Mesendoderm (in vitro differentiated cells): ENCODE results near the gene POP4.

Experiments used
- DNase-seq: peaks from one replicate; pipeline ENCODE4 v3.0.0; 2013
- H2AK5ac ChIP-seq: 2 replicates; pipeline ENCODE4 v1.6.1; 2013; ENCODE audit warnings: low read length, inconsistent platforms
- H2BK120ac ChIP-seq: 2 replicates; pipeline ENCODE4 v1.6.1; 2013; ENCODE audit warnings: low read depth, mild to moderate bottlenecking, low read length, moderate library complexity, mixed read lengths
- H2BK15ac ChIP-seq: replicated peaks from 2 replicates; pipeline ENCODE4 v1.6.1; 2013; ENCODE audit warnings: low read depth, mild to moderate bottlenecking, moderate library complexity
- H2BK5ac ChIP-seq: 2 replicates; pipeline ENCODE4 v1.6.1; 2013; ENCODE audit warnings: low read length, inconsistent platforms
- H3K18ac ChIP-seq: 2 replicates; pipeline ENCODE4 v1.6.1; 2013; ENCODE audit warnings: mild to moderate bottlenecking, low read length, mixed read lengths
- H3K23ac ChIP-seq: one replicate; pipeline ENCODE4 v1.6.1; 2013; ENCODE audit warnings: low read length
- H3K27ac ChIP-seq: 2 replicates; pipeline ENCODE4 v1.5.1; 2013; ENCODE audit warnings: low read depth, mild to moderate bottlenecking, inconsistent platforms, low read length, moderate library complexity
- H3K27me3 ChIP-seq: 2 replicates; pipeline ENCODE4 v1.6.1; 2013; ENCODE audit warnings: low read length, control low read depth, mild to moderate bottlenecking, inconsistent platforms; ENCODE audit not compliant: insufficient read depth, poor library complexity
- H3K36me3 ChIP-seq: 2 replicates; pipeline ENCODE4 v1.6.1; 2013; ENCODE audit warnings: low read length, inconsistent platforms; ENCODE audit not compliant: control insufficient read depth, insufficient read depth
- H3K4ac ChIP-seq: one replicate; pipeline ENCODE4 v1.6.1; 2013; ENCODE audit warnings: low read depth, mild to moderate bottlenecking, low read length, moderate library complexity
- H3K4me1 ChIP-seq: 2 replicates; pipeline ENCODE4 v1.6.1; 2013; ENCODE audit warnings: low read depth, low read length, inconsistent platforms; ENCODE audit not compliant: control insufficient read depth
- H3K4me2 ChIP-seq: 2 replicates; pipeline ENCODE4 v1.6.1; 2013; ENCODE audit warnings: low read length
- H3K4me3 ChIP-seq: 2 replicates; pipeline ENCODE4 v1.5.1; 2013; ENCODE audit warnings: mild to moderate bottlenecking, low read length
- H3K56ac ChIP-seq: one replicate; pipeline ENCODE4 v1.6.1; 2013; ENCODE audit warnings: low read length
- H3K79me1 ChIP-seq: 2 replicates; pipeline ENCODE4 v1.6.1; 2013; ENCODE audit warnings: low read length, inconsistent platforms
- H3K79me2 ChIP-seq: 2 replicates; pipeline ENCODE4 v1.6.1; 2013; ENCODE audit warnings: mild to moderate bottlenecking, low read length; ENCODE audit not compliant: control insufficient read depth, insufficient read depth
- H3K9ac ChIP-seq: 2 replicates; pipeline ENCODE4 v1.6.1; 2013; ENCODE audit warnings: low read length, inconsistent platforms
- H4K5ac ChIP-seq: one replicate; pipeline ENCODE4 v1.6.1; 2013; ENCODE audit warnings: low read length
- H4K8ac ChIP-seq: one replicate; pipeline ENCODE4 v1.6.1; 2013; ENCODE audit warnings: low read depth, mild to moderate bottlenecking, control low read depth, low read length, moderate library complexity
- WGBS: extraction: QIAGEN DNeasy Blood & Tissue Kit; methylation state at CpG from one replicate; pipeline ENCODE4 v1.1.7; 2013; ENCODE audit warnings: low lambda C conversion rate, missing lambda C conversion rate; ENCODE audit not compliant: insufficient coverage; ENCODE audit errors: extremely low coverage; 5-methylcytosine and 5-hydroxymethylcytosine counted together

Gene POP4

GRCh38 chr19:29579308-29579910 lies 26.7 kb upstream of the POP4 start:
- no peak overlapping the region for H2AK5ac ChIP-seq
- DNase-seq, result no peak
- WGBS, result no CpG with 5 or more reads among the region's 6 CpGs
- H4K5ac ChIP-seq, result no peak overlapping the region
- no peaks in the 10 kb centered on the region for H3K79me2 ChIP-seq
- H3K18ac ChIP-seq, result no peak overlapping the region
- H3K36me3 ChIP-seq, result no peaks in the 10 kb centered on the region
- H4K8ac ChIP-seq, result no peak overlapping the region
- H3K4me3 ChIP-seq, result no peak overlapping the region
- H3K79me1 ChIP-seq, result no peaks in the 10 kb centered on the region
- no peak overlapping the region for H2BK5ac ChIP-seq
- no peaks in the 10 kb centered on the region for H3K27me3 ChIP-seq
- no peak overlapping the region for H3K4me2 ChIP-seq
- H3K9ac ChIP-seq, result no peak overlapping the region
- no peak overlapping the region for H2BK15ac ChIP-seq
- no peak overlapping the region for H3K56ac ChIP-seq
- no peak overlapping the region for H2BK120ac ChIP-seq
- H3K27ac ChIP-seq, result no peak overlapping the region
- no peak overlapping the region for H3K23ac ChIP-seq
- peaks cover 6% of the 10 kb centered on the region for H3K4me1 ChIP-seq
- H3K4ac ChIP-seq, result no peak overlapping the region

GRCh38 chr19:29581398-29581797 lies 24.7 kb upstream of the POP4 start:
- Histone ChIP-seq H4K5ac (no peak overlapping the region), H3K4me1 (no peaks in the 10 kb centered on the region), H3K56ac (no peak overlapping the region), H2BK5ac (no peak overlapping the region), H3K79me2 (no peaks in the 10 kb centered on the region), H2AK5ac (no peak overlapping the region), H3K4me3 (no peak overlapping the region), H3K18ac (no peak overlapping the region), H2BK120ac (no peak overlapping the region), H3K23ac (no peak overlapping the region), H3K36me3 (no peaks in the 10 kb centered on the region), H3K4me2 (no peak overlapping the region), H3K27ac (no peak overlapping the region), H3K9ac (no peak overlapping the region), H4K8ac (no peak overlapping the region), H3K4ac (no peak overlapping the region), H3K27me3 (no peaks in the 10 kb centered on the region), H3K79me1 (no peaks in the 10 kb centered on the region), H2BK15ac (no peak overlapping the region)
- no CpG with 5 or more reads among the region's 1 CpG for WGBS
- no peak for DNase-seq

- Histone ChIP-seq H2BK120ac (no peak overlapping the region), H4K8ac (no peak overlapping the region), H3K79me1 (no peaks in the 10 kb centered on the region), H3K4me3 (no peak overlapping the region), H2BK15ac (no peak overlapping the region), H3K18ac (no peak overlapping the region), H3K36me3 (no peaks in the 10 kb centered on the region), H3K4me2 (no peak overlapping the region), H3K27ac (no peak overlapping the region), H3K27me3 (no peaks in the 10 kb centered on the region), H3K79me2 (no peaks in the 10 kb centered on the region), H2BK5ac (no peak overlapping the region), H3K4ac (no peak overlapping the region), H2AK5ac (no peak overlapping the region), H4K5ac (no peak overlapping the region), H3K23ac (no peak overlapping the region), H3K9ac (no peak overlapping the region), H3K4me1 (no peaks in the 10 kb centered on the region), H3K56ac (no peak overlapping the region)
- no CpG with 5 or more reads among the region's 1 CpG for WGBS
- no peak for DNase-seq
Measured at GRCh38 chr19:29583196-29583999, 22.7 kb upstream of the POP4 start.

GRCh38 chr19:29586401-29586800 lies 19.7 kb upstream of the POP4 start:
- H3K4me3 ChIP-seq, result no peak overlapping the region
- no peak overlapping the region for H2BK15ac ChIP-seq
- H3K23ac ChIP-seq, result no peak overlapping the region
- no peak overlapping the region for H3K18ac ChIP-seq
- H3K4me2 ChIP-seq, result no peak overlapping the region
- H3K56ac ChIP-seq, result no peak overlapping the region
- no peaks in the 10 kb centered on the region for H3K27me3 ChIP-seq
- no peak overlapping the region for H3K4ac ChIP-seq
- DNase-seq, result no peak
- no peak overlapping the region for H4K5ac ChIP-seq
- H2AK5ac ChIP-seq, result no peak overlapping the region
- no peak overlapping the region for H3K9ac ChIP-seq
- no peaks in the 10 kb centered on the region for H3K79me1 ChIP-seq
- no peaks in the 10 kb centered on the region for H3K36me3 ChIP-seq
- no peaks in the 10 kb centered on the region for H3K4me1 ChIP-seq
- no peak overlapping the region for H4K8ac ChIP-seq
- no peaks in the 10 kb centered on the region for H3K79me2 ChIP-seq
- no peak overlapping the region for H2BK5ac ChIP-seq
- no peak overlapping the region for H3K27ac ChIP-seq
- no peak overlapping the region for H2BK120ac ChIP-seq
- WGBS, result no CpG with 5 or more reads among the region's 2 CpGs

GRCh38 chr19:29587059-29587458 lies 19.0 kb upstream of the POP4 start:
- no peak overlapping the region for H2BK120ac ChIP-seq
- no CpG with 5 or more reads among the region's 3 CpGs for WGBS
- H2BK15ac ChIP-seq, result no peak overlapping the region
- H3K36me3 ChIP-seq, result no peaks in the 10 kb centered on the region
- H2BK5ac ChIP-seq, result no peak overlapping the region
- H3K27me3 ChIP-seq, result no peaks in the 10 kb centered on the region
- H4K5ac ChIP-seq, result no peak overlapping the region
- no peak overlapping the region for H3K9ac ChIP-seq
- no peak overlapping the region for H3K4me2 ChIP-seq
- no peak overlapping the region for H3K4ac ChIP-seq
- no peak overlapping the region for H3K56ac ChIP-seq
- DNase-seq, result no peak
- H3K4me3 ChIP-seq, result no peak overlapping the region
- H3K23ac ChIP-seq, result no peak overlapping the region
- H3K4me1 ChIP-seq, result no peaks in the 10 kb centered on the region
- H3K18ac ChIP-seq, result no peak overlapping the region
- H2AK5ac ChIP-seq, result no peak overlapping the region
- H3K27ac ChIP-seq, result no peak overlapping the region
- no peaks in the 10 kb centered on the region for H3K79me2 ChIP-seq
- no peaks in the 10 kb centered on the region for H3K79me1 ChIP-seq
- no peak overlapping the region for H4K8ac ChIP-seq
